ENCODE measurements around the gene C11orf16.
"Not testable (repeated sequence)": the region's sequence is repeated elsewhere in the genome, so short reads cannot be mapped to it uniquely, and the experiment has no call there.

C11orf16 gene, protein sequence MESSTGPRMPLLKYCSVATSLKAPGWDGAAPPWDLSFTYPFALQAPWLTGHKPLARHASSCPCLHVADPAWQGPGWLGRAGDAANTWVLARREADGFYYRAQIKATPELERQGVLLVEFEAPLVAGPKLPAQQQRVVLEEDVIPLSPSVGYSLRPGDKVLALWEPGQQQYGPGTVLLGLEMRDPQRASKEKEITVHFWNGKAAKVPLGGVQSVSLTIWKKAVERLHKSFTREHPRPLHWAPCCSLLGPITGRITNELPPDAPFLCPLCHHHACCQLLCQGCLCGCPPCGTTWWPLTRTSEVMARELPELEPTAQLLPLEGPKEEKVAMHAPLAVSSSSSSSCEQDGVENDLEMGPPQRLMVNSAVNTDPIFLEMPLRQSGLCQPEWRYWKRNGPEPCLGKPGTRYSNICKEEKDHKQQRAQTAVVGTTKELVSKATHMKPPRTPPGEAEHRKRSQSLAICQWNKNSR

DNA sequence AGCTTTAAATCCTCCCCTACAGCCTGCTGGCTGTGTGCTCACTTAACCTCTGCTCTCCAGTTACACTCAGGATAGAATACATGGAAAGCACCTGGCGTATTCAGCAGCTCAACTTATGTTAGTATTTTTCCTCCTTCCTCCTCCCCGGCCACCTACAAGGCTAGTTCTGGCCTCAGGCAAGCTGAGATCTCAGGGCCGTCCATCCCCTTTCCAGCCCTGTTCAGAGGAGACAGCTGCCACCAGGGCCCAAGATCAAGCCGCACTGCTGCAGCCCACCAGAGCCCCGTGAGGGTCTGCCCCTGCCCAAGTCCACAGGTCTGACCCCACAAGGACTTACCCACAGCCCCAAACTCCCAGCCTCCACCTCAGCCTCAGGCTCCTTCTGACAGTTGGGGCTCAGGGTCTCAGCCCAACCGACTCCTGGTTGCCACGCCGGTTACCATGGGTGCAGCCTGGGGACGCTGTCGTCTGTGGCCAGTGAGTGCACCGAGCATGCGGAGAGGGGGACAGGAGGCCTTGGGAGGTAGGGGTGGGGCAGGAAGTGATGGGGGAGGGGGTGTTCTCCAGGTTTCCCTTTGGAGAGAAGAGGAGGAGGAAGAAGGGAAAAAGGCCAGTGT is at the start of gene C11orf16:
TSS of gene C11orf16 (minus strand) at position 384 of the 617 bp plus-strand sequence. CDS start 639 bp downstream, outside the sequence.
- DNase-seq (ENCODE audit: low read depth, low spot score) = no peak
- H3K27ac ChIP-seq = no peak within 1 kb of the TSS

DNA sequence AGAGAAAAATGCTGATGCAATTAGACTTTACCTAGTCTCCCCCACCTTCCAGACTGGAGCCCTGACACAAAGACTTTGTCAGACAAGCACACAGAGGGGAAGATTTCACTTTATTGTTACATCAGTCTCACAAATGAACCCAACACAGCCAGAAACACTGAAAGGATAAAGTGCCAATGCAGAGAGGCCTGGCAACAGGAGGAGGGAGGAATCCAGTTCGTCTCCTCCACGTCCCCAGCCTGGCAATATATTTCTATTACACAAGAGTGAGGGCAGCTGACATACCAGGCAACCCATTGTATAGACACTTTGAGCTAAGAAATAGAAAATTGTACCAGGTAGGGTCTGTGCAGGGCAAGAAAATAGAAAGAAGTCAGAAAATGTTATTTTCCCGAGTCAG is 47.7 kb upstream of the C11orf16 start:
- H3K27ac ChIP-seq = no peak overlapping the region
- DNase-seq (ENCODE audit: low read depth, low spot score) = no peak

DNA sequence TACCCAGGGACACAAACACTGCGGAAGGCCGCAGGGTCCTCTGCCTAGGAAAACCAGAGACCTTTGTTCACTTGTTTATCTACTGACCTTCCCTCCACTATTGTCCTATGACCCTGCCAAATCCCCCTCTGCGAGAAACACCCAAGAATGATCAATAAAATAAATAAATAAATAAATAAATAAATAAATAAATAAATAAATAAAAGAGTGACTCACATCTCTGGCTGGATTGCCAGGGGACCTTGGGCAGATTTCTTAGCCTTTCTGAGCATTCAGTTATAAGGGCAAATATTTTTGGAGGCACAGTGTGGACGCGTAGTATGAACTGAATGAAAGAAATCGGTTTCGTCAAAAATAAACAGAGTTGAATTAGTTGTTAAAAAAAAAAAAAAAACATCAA is 46.6 kb upstream of the C11orf16 start:
- DNase-seq (ENCODE audit: low read depth, low spot score); H3K27ac ChIP-seq: not testable (repeated sequence)

DNA sequence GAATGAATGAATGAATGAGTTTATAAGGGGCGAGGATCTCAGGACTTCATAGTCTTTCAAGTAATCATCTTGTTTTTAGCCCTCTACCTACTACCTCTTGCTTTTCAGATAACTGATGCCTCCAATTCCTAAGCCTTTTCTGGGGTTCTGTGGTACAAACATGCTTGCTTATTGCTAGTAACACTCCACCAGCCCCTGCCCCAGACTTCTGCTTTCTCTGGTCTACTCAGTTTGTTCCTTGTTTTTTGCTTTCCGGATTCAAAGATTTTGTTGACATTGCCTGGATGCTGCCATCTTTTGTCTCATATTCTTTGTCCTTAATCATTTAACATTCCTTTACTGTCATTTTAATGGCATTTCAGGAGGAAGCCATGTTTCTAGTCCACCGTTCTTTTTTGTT is 40.4 kb upstream of the C11orf16 start:
- H3K27ac ChIP-seq = no peak overlapping the region
- no peak for DNase-seq (ENCODE audit: low read depth, low spot score)

DNA sequence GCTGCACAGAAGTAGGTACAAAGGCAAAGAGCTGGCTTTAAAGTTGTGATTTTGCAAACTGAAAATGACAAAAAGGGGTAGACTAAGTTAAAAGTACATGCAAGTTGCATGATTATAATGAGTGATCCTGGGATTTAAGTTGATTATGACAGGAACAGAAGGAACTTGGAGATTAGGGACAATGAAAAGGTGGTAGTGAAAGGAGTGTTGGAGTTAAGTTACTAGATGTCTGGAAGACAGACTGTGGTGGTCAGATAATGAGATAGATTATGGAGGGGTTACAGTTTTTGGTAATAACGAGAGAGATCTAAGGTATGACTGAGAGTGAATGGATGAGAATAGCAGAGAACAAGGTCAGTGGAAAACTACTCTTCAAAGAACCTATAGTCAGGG is 39.2 kb upstream of the C11orf16 start:
- H3K27ac ChIP-seq = no peak overlapping the region

DNA sequence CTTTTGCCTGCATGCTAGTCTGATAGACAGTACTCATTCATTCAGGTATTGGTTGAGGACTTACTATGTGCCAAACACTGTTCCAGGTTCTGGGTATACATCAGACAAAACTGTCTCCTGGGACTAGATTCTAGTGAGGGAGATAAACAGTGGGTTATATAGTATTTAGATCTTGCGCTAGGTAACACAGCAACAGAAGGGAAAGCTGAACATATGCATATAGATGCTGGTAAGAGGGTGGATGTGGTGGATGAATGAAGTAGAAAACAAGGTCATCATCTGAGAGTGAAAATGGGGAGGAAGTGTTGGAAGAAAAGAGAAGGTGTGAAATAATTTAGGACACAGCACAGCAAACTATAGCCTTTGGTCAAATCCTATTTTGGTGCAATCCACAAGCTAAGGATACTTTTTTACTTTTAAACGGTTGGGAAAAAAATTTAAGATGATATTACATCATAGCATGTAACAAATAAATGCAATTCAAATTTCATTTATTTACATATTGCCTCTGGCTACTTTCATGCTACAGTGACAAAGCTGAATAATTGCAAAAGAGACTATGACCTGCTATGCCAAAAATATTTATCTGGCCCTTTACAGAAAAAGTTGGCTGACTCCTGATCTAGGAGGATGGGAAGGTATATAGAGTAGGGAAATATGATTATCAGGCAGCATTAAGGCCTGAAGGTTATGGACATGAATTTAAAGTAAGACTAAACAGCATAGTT is 38.6 kb upstream of the C11orf16 start:
- no peak overlapping the region for H3K27ac ChIP-seq
- no peak for DNase-seq (ENCODE audit: low read depth, low spot score)

More for the DNA sequence above, 39.2 kb upstream of the C11orf16 start:
- no peak for DNase-seq (ENCODE audit: low read depth, low spot score)

DNA sequence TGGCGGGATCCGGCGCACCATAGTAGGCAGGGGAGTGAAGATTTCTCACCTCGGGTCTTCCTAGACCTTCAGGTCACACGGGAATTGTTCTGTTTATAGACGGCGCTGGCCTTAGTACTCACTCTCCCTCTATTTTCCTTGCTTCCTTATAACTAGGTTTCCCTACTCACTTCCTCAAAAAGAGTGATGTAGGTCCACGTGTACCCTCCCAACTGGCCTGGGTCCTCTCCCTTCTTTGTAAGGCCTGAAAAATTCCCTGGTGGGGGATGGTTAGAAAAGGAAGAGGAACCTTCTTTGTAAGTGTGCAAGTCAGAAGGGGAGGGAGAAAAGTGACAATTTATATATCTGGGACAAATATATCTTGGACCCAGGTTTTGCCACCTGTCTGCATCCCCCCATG is 34.4 kb upstream of the C11orf16 start:
- DNase-seq (ENCODE audit: low read depth, low spot score) = no peak
- no peak overlapping the region for H3K27ac ChIP-seq

DNA sequence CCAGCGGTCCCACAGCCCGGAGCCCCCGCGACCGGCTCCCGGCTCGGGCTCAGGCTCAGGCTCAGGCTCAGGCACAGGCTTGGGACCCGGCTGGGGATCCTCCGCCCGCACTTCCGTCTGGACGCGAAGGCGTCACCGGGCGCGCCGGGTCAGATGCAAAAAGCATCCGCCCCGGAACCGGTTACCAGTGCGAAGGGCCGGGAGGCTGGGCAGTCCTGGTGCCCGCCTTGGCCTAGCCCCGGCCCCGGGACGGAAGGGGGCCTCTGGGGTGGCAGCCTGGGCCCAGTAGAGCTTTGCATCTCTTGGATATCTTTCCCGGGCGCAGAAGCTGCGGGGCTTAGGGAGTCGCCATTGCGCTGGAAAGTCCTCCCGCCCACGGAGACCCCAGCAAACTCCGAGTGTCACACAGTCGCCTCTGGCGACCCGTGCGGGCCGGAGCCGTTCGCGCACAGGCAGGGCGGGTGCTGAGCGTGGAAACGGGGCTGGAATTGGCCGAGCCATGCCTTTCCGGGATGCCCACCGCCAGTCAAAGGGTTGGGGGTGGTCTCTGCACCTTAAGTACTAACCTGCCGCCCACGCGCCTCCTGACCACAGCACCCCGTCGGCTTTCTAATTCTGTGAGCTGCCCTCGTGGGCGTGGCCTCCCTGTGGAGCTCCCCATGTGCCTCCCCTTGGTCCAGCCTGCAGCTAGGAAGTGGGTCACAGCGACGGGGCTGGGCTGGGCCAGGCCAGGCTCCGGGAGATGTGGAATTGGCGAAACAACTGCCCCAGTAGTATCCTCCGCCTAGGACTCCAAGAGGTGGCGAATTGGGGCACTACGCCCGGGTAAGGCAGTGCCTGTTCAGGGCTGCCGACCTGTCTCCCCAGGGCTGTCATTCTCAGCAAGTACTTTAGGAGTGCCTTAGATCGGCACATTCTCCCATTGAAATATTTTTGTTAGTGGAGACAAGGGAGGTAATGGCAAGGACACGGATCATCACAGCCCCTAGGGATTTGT is 31.9 kb upstream of the C11orf16 start, which contains the start of gene TMEM9B:
TSS of gene TMEM9B (minus strand) at position 119 of the 997 bp plus-strand sequence. CDS start 129 bp downstream, outside the sequence.
- DNase-seq (ENCODE audit: low read depth, low spot score) = no peak
- peak within 1 kb of the TSS; percentile 88 for H3K27ac ChIP-seq

DNA sequence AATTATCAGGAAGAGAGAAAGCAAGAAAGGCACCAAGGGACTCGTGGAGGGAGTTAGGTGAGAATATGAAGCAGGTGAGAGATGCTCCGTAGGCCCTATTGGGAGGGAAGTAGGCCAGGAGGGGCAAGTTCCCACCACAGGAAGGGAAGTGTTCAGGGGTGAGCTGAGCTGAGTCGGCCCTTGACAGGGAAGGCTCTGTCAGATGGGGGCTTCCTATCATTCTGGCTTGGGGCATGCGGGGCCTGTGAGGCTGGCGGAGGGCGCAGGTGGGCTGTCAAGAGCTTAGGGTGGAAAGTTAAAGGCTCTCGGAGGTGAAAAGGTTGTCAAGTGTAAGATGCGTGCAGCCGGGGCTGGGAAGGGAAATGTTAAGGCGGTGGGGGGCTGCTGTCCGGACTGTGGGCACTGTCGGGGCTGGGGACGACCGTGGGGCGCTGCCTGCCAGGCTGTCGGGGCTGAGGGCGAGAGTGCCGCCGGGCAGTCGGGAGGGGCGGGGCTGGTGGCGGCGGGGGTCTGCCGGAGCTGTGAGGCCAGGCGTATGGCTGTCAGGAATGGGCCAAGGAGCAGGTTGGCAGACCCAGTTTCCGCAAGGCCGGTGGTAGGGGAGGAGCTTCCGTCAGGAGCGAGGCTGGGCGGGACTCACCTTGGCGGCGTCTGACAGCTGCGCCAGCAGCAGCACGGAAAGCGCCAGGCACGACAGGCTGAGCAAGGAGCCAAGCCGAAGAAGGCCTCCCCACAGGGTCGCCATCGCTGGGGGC is 31.0 kb upstream of the C11orf16 start:
- peak; percentile 37 for DNase-seq (ENCODE audit: low read depth, low spot score)
- H3K27ac ChIP-seq = peak overlapping the region; percentile 88

DNA sequence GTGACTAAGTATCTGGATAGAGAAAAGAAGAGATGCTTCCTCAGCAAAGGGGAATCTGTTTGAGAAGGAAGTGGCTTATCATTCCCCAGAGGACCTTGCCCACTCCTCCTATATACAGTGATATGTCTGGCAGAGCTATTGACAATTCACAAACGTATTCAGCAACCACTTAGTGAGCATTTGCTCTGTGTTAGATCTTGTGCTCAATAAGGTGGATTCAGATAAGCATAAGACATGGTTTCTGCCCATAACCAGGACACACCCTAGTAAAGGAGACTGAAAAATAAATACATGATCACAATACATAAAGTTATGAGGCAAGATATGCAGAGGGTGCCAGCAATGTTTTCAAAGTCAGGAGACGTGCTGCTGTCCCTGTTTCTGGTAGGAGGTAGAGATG is 30.1 kb upstream of the C11orf16 start:
- H3K27ac ChIP-seq = peak overlapping the region; percentile 88
- no peak for DNase-seq (ENCODE audit: low read depth, low spot score)

DNA sequence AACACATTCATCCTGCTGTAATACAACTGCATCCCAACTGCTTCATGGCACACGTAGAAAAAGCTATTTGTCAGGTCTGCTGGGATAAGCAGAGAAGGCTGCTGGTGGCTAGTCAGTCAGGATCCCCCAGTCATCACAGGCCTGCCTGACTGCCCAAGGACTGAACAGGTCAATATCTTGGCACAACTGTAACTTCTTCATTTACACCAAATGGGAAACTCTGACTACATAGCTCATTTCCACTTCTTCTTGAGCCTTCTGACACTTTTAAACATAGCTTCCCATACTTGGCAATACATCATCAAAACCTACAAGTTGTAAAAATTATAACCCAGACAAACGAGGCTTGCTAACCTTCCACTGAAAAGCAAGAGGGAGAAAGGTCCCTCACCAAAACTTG is 28.7 kb upstream of the C11orf16 start:
- no peak overlapping the region for H3K27ac ChIP-seq
- no peak for DNase-seq (ENCODE audit: low read depth, low spot score)

DNA sequence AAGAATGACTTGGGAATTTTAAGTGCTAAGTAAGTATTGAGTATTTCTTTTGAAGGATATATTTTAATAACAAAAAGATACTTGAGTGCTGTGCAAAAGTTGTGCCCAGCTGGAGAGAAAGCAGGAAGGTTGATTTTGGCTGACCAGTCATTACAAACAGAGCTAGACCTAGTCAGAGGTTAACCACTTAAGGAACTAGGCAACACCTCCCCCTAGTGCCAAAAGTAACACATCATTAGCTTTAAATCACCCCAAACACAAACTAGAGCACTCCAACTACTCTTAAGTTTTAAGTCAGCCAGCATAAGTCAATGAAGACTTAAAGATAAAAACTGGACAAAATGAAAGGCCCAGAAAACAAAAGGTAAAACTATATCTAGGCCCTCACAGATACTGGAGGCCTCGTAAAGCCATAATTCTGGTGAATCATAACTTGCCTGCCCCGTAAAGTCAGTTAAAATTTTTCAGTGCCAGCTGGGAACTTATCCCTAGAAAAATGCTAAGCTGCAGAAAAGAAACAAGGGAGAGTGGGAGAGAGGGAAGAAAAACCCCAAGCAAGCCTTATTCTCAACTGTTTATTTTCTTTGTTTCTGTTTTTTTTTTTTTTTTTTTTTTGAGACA is 26.9 kb upstream of the C11orf16 start:
- peak; percentile 31 for DNase-seq (ENCODE audit: low read depth, low spot score)
- no peak overlapping the region for H3K27ac ChIP-seq

DNA sequence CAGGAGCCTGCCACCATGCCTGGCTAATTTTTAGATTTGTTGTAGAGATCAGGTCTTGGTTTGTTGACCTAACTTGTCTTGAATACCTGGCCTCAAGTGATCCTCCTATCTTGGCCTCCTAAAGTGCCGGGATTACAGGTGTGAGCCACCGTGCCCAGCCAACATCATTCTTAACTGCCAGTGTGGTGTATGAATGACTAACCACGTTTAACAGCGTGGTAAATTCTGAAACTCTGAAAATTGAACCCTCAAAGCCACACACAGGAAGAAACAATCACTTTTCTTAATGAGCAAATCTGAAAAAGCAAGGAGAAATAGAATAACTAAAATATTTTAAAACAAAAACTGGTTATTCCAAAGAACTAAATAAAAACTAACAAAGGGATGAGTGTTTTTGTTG is 24.1 kb upstream of the C11orf16 start:
- no peak for DNase-seq (ENCODE audit: low read depth, low spot score)

DNA sequence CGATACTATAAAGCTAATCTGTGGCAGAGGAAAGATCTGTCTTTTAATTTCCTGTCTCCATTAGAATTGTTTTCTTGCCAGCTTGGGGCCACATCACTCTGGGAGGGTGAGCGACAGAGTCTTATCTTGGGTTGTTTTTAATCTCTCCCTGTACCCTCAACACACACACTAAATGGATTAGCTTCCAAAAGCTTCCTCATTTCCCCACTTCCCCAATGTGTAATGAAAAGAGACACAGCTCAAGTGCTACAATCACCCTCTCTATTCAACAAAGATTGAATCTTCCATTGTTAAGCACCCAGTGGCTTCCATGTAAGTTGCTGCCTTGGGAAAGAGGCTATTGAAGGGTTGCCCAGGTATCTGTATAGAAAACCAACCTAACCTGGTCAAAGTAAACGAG is 16.1 kb upstream of the C11orf16 start:
- H3K27ac ChIP-seq = no peak overlapping the region
- no peak for DNase-seq (ENCODE audit: low read depth, low spot score)

More for the DNA sequence above, 24.1 kb upstream of the C11orf16 start:
- H3K27ac ChIP-seq = no peak overlapping the region

DNA sequence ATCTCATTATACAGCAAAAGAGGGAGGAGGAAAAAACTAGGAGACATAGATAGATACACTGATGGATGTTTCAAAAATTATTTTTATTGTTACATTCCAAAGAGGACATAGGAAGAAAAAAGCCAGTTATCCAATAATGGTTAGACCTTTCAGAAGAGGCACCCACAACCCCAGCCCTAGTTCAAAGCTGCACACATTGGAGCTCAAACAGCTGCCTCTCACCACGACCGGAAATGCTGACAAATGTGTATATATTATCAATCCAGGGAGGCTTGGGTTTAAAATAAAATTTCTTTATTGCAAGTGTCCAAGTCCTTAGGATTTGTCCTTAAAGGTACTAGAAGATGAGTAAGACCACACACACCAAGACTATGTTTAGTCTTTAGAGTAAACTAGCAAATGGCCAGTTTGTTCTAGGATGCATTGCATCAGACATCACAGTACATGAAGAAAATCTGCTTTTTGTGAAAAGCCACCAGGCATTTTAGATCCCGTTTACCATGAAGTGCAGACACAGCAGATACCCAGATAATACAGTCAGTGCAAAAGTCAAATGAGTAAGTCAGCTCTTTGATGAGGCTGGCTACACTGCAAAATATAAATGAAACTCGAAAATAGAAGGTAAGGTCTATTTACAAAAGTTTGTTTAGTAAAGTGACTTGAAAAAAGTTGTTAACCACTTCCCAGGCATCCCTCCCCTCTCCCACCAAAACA is 14.6 kb upstream of the C11orf16 start:
- no peak overlapping the region for H3K27ac ChIP-seq
- no peak for DNase-seq (ENCODE audit: low read depth, low spot score)

DNA sequence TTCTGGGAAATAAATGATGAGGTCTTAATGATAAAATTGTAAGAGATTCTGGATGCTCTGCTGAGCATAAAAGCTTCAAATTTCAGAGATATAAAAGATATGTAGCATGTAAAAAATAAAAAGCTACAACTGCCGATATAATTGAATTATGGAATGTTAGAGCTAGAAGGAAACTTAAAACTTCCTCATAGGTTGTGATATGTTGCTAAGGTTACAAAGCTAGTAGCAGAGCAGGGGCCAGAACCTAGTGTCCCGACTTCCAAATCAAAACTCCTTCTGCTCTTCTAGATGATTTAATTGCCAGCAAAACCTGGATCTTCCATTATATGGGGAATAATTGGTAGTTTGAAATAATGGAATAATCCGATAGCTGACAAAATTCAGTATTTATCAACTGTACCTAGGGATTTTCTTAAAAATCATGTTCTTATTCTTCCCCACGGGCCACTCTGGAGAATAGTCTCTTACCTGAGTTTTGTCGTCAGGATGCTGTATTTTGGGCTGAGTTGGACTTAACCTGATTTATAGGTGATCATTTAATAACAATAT is 9.8 kb upstream of the C11orf16 start, which contains the start of gene ASCL3:
TSS of gene ASCL3 (minus strand) at position 499 of the 549 bp plus-strand sequence. CDS start 4,855 bp downstream, outside the sequence.
- DNase-seq (ENCODE audit: low read depth, low spot score) = no peak
- no peak within 1 kb of the TSS for H3K27ac ChIP-seq

DNA sequence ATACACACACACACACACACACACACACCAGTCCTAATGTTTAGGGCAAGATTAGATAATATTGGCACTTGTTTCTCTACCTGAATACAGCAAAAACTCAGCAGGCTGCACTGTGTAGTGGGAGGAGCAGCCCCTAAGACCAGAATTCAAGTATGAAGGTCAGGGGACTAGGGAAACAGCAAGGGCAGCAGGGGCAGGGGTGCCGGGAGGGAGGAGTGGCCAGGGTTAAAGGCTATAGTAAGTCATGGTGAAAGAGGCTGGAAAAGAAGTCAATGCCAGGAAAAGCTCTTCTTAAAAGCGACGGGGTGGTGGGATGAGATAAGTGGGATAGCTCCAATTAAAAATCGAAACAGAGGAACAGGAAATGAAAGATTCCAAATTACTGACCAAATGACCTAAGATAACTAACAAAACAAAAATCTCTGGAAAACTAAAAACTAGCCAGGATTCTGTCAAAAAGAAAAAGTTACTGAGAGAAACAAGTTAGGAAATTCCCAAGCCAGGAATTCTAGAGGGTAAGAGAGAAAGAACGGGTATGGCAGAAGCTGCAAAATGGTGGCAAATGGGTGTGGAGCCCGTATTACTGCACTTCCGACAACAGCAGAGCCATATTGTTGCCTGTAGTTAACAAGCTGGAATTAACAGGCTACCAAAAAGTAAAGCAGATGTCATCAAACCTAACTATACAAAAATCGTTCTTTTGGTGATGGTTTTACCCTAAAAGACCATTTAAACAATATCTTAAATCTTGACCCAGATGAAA is 8.8 kb upstream of the C11orf16 start:
- no peak for DNase-seq (ENCODE audit: low read depth, low spot score)

More for the DNA sequence above, 8.8 kb upstream of the C11orf16 start:
- H3K27ac ChIP-seq = no peak overlapping the region

All from epithelial cell of prostate (primary cell).